SJCRH30 (cell line): ENCODE measurements around the gene LSAMP. TPM values are rescaled to one million over a fixed set of nuclear protein-coding genes. Genes with fewer than 3 reads are reported as not detected.
A peak's percentile ranks its signal among the peaks of the same experiment; 100 is the strongest.

Experiments
- DNase-seq, 2 experiments: peaks; one replicate each; pipeline ENCODE4 v3.0.0-alpha.2; 2015 to 2020
- H3K27ac ChIP-seq: fragments of 250-450 bp; sonication (Bioruptor Pico); 2 replicates; pipeline ENCODE4 v1.5.1; 2020; ENCODE audit warnings: mild to moderate bottlenecking, moderate library complexity
- H3K27me3 ChIP-seq: fragments of 250-450 bp; sonication (Bioruptor Pico); 2 replicates; pipeline ENCODE4 v1.5.1; 2020; ENCODE audit warnings: mild to moderate bottlenecking, moderate library complexity
- H3K36me3 ChIP-seq: fragments of 250-450 bp; sonication (Bioruptor Pico); 2 replicates; pipeline ENCODE4 v1.5.1; 2020; ENCODE audit warnings: mild to moderate bottlenecking, moderate library complexity
- H3K4me1 ChIP-seq: fragments of 250-450 bp; sonication (Bioruptor Pico); 2 replicates; pipeline ENCODE4 v1.5.1; 2020; ENCODE audit warnings: mild to moderate bottlenecking, moderate library complexity
- H3K4me3 ChIP-seq: fragments of 250-450 bp; sonication (Bioruptor Pico); 2 replicates; pipeline ENCODE4 v1.5.1; 2020; ENCODE audit warnings: mild to moderate bottlenecking, moderate library complexity
- H3K9me3 ChIP-seq: fragments of 250-450 bp; sonication (Bioruptor Pico); replicated peaks from 2 replicates; pipeline ENCODE4 v1.5.1; 2020; ENCODE audit warnings: mild to moderate bottlenecking, moderate library complexity
- total RNA-seq: library from RNA; depleted of rRNA; stranded (reverse); fragments of >200 nt; shearing (Covaris generic); gene quantifications from 2 replicates; pipeline ENCODE4 v1.2.3, GENCODE V29; 2014

The LSAMP gene
- total RNA-seq, 1 experiment from 2014 or later, result 0.02 TPM

DNA sequence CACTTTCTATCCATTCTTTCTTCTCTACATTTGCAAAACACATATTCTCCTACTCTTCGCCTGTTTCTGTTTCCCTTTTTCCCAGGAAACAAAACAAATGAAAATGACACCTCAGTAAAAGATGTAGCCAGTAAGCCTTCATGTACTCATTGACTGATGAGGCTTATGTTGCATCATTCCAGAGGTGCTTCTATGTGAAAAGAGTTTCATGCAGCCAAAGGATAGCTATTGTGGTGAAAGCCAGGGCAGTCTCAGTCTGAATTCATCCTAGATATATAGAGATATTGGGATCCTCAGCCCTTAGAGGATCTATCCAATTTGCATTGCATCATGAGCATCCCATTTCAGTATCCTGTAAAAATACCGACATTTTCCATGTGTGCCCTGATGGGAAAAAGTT lies 554.7 kb downstream of the LSAMP start:
- H3K4me3 ChIP-seq, result no peak overlapping the region
- H3K9me3 ChIP-seq, result no peaks in the 10 kb centered on the region
- DNase-seq, result no peak
- no peaks in the 10 kb centered on the region for H3K36me3 ChIP-seq
- no peaks in the 10 kb centered on the region for H3K27me3 ChIP-seq
- H3K4me1 ChIP-seq, result no peaks in the 10 kb centered on the region
- no peak overlapping the region for H3K27ac ChIP-seq

DNA sequence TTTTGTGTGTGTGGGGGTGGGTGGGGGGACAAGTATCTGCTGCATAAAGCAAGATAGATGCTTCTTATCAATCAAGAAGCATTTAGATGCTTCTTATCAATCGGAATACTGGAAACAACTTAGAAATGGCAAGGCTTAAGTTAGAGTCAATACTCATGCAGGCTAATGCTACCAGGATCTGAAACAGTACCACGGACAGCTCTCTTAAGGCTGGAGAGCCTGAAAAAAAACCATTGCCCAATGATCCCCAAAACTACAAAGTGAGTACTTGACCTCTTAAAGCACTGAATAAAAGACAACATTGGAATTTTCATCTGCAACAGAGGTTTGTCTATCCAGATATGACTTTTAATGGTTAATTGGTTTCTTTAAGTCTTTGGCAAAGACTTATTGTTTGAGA lies 559.7 kb downstream of the LSAMP start:
- H3K36me3 ChIP-seq, result no peaks in the 10 kb centered on the region

DNA sequence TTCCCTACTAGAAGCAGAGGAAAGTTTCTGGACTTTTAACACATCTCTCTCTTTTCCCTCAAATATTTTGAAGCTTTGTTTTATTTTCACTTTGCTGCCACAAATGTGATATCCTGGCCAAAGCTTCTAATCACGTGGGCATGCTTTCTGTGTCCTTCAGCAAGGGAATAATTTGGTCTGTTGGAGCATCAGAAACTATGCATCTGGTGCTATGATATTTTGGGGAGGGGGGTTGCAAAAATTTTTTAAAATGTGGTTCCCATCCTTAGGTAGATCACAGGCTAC lies 567.7 kb downstream of the LSAMP start:
- Histone ChIP-seq H3K4me3 (no peak overlapping the region), H3K4me1 (no peaks in the 10 kb centered on the region), H3K27ac (no peak overlapping the region), H3K9me3 (no peaks in the 10 kb centered on the region), H3K27me3 (no peaks in the 10 kb centered on the region), H3K36me3 (no peaks in the 10 kb centered on the region)
- no peak for DNase-seq

More for the DNA sequence above, 559.7 kb downstream of the LSAMP start:
- Histone ChIP-seq H3K27me3 (no peaks in the 10 kb centered on the region), H3K9me3 (no peaks in the 10 kb centered on the region), H3K4me3 (no peak overlapping the region), H3K27ac (no peak overlapping the region), H3K4me1 (no peaks in the 10 kb centered on the region)
- DNase-seq, result peak in 1 of 2 experiments; percentile 20

DNA sequence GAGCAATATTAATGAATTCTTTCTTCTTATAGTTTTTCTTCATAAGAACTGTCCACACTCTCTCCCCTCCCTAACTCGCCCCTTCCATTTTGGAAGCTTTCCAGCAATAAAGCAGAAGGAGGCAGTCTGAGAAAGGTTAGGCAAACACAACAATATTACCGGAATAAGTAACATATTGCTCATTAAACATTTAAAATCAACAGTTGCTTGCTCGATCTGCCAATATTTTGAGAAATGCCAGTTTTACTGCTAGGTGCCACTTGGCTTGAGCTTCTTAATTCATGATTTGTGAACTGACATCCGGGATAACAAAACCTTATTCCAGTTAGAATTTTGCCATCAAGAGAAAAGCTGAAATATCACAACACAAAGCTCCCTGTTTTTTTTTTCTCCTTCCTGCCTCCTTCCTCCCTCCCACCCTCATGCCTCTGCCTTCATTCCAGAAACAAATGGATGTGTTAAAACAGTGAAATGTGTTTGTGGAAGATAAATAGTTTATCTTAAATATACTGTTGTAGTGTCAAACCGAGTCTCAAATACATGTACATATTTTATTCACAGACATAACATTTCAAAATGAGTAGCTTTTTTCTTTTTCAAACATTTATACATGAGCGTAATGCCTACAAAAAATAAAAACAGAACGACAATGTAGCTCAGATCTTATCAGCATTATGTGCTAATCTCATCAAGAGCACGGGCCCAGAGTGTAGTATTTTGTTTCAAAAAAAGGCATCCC lies 568.2 kb downstream of the LSAMP start:
- Histone ChIP-seq H3K4me1 (no peaks in the 10 kb centered on the region), H3K27me3 (no peaks in the 10 kb centered on the region), H3K27ac (no peak overlapping the region), H3K9me3 (no peaks in the 10 kb centered on the region), H3K4me3 (no peak overlapping the region), H3K36me3 (no peaks in the 10 kb centered on the region)
- no peak for DNase-seq

DNA sequence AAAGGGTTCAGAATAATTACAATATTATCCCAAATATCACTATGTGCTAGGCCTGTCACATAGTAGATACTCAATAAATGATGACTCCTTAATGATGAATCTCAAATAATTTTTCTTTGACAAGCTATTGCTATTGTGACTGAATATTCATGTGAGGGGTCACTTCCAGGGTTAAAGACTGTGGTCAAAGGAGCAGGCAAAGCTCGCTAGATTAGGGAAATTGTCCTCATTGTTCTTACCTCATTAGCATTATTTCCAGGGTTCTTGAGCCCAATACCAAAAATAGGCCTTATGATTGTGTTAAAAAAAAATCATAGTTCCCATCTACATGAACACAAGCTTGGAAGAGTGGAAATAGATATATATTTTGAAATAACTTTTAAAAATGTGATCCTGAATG lies 569.8 kb downstream of the LSAMP start:
- H3K36me3 ChIP-seq, result no peaks in the 10 kb centered on the region
- H3K27ac ChIP-seq, result no peak overlapping the region
- no peak for DNase-seq
- H3K4me3 ChIP-seq, result no peak overlapping the region
- no peaks in the 10 kb centered on the region for H3K4me1 ChIP-seq
- no peaks in the 10 kb centered on the region for H3K27me3 ChIP-seq
- H3K9me3 ChIP-seq, result no peaks in the 10 kb centered on the region

DNA sequence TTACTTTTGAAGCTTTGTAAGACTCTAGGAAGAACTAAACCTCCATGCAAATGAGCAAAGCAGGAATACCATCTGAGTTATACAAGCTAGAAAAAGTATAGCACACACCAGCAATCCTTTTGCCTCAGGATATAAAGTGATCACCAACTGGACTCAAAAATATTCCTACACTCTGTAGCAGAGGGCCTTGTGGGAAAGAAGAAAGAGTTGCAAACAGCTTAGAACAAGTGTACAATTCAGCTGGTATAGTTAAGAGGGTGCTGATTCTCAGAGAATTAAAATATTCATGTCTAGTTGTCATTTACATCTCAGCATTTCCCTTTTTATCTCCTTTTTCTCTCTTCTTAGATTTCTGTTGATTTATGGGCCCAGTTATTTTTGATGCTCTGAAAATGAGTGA lies 573.6 kb downstream of the LSAMP start:
- H3K27ac ChIP-seq, result no peak overlapping the region
- H3K36me3 ChIP-seq, result no peaks in the 10 kb centered on the region
- no peak for DNase-seq
- H3K4me1 ChIP-seq, result no peaks in the 10 kb centered on the region
- H3K4me3 ChIP-seq, result no peak overlapping the region
- no peaks in the 10 kb centered on the region for H3K27me3 ChIP-seq
- no peaks in the 10 kb centered on the region for H3K9me3 ChIP-seq

DNA sequence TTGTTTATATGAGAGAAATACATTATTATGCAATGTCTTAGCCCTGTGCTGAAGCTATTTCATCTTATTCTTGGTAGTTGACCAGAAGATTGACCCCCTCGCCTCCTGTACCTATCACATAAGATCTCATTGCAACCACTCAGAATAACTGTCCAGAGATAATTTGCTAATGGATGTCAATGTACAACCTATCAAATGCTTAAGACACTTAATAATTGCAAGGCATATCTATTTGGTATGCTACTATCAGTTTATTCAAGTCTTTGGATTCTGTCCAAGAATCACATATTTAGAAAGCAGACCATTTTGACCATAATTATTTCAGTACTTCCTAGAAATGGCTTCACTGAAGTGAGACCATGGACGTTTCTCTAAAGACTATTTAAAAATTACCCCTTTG lies 580.4 kb downstream of the LSAMP start:
- no peak overlapping the region for H3K4me3 ChIP-seq
- H3K27me3 ChIP-seq, result no peaks in the 10 kb centered on the region
- H3K9me3 ChIP-seq, result no peaks in the 10 kb centered on the region
- DNase-seq, result no peak
- no peaks in the 10 kb centered on the region for H3K36me3 ChIP-seq
- no peaks in the 10 kb centered on the region for H3K4me1 ChIP-seq
- H3K27ac ChIP-seq, result no peak overlapping the region

DNA sequence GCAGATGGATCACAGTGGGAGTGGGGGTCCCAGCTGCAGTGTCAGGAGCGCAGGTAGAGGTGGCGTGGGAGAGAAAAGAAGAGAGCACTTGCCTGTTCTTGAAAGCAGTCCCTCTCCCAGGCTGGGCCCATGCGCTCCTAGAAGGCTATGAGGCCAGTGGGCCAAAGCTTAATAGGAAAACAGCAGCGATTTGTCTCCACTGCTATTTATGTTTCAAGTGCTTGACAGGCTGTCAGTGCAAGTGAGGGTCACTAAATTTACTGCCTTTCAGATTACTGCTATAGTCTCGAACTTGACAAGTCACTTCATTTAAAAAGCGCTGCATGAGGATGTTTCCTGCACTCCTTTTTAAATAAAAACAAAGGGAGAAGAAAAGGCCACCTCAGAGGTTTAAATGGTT lies 582.4 kb downstream of the LSAMP start:
- H3K4me3 ChIP-seq, result no peak overlapping the region
- no peaks in the 10 kb centered on the region for H3K9me3 ChIP-seq
- no peak for DNase-seq
- H3K36me3 ChIP-seq, result no peaks in the 10 kb centered on the region
- no peaks in the 10 kb centered on the region for H3K27me3 ChIP-seq
- no peaks in the 10 kb centered on the region for H3K4me1 ChIP-seq
- no peak overlapping the region for H3K27ac ChIP-seq

DNA sequence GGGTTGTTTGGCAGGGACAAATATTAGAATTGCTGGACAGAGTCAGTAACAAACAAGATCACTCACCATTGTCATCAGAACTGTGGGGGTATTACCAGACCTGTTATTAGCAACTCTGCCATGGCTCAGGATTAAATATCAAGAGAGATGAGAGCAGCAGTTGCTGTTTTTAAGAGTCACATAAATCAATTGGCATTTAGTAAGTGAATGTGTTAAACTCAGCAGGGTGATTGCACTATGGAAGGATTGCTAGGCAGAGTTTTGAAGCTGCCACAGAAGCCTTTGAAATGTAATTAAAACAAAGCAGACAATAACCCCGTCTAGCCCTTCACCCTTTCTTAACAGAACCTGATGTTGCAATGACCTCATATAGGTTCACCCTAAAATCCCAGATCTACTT lies 583.2 kb downstream of the LSAMP start:
- no peaks in the 10 kb centered on the region for H3K9me3 ChIP-seq
- no peaks in the 10 kb centered on the region for H3K27me3 ChIP-seq
- DNase-seq, result no peak
- no peak overlapping the region for H3K27ac ChIP-seq
- no peaks in the 10 kb centered on the region for H3K4me1 ChIP-seq
- H3K4me3 ChIP-seq, result no peak overlapping the region
- no peaks in the 10 kb centered on the region for H3K36me3 ChIP-seq

DNA sequence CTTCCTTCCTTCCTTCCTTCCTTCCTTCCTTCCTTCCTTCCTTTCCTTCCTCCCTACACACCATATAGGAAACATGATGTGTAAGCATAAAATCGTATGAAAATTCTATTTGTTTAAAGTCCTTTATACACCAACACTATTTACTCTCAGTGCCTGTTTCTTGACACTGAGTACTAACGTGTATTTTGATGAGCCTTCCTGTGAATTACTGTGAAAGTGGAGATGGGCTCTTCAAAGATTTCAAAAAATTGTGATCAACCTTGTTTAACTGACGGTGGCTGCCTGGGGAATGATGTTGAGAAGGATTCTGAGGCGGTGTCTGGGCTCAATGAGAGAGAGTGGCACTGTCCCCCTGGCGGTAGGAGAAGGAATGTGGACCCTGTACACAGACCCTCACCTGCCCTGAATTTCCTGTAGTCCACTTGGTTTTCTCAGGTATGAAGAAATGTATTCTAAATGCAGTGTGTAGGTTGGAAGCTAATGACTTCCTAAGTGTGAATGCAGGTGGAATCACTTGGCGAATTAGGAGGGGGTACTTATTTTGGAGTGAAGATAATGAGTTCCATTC lies 584.0 kb downstream of the LSAMP start:
- Histone ChIP-seq H3K9me3 (no peaks in the 10 kb centered on the region), H3K4me1 (no peaks in the 10 kb centered on the region), H3K36me3 (no peaks in the 10 kb centered on the region), H3K27me3 (no peaks in the 10 kb centered on the region), H3K27ac (no peak overlapping the region), H3K4me3 (no peak overlapping the region)
- no peak for DNase-seq

DNA sequence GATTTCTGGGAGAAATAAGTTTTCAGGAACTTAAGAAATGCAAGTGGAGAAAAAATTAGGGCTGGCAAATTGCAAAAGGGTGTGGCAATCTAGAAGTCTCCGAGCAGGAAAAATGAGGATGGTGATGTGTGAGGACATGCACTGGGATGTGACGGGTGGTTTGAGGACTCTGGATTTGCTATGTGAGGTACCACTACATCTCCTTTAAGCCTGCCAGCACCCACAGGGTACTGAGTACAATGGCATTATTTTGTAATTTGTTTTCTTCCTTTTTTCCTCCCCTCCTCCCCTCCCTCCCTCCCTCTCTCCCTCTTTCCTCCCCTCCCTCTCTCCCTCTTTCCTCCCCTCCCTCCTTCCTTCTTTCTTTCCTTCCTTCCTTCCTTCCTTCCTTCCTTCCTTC lies 584.5 kb downstream of the LSAMP start:
- no peaks in the 10 kb centered on the region for H3K36me3 ChIP-seq
- H3K27me3 ChIP-seq, result no peaks in the 10 kb centered on the region
- no peak for DNase-seq
- H3K9me3 ChIP-seq, result no peaks in the 10 kb centered on the region
- H3K27ac ChIP-seq, result no peak overlapping the region
- no peak overlapping the region for H3K4me3 ChIP-seq
- no peaks in the 10 kb centered on the region for H3K4me1 ChIP-seq

DNA sequence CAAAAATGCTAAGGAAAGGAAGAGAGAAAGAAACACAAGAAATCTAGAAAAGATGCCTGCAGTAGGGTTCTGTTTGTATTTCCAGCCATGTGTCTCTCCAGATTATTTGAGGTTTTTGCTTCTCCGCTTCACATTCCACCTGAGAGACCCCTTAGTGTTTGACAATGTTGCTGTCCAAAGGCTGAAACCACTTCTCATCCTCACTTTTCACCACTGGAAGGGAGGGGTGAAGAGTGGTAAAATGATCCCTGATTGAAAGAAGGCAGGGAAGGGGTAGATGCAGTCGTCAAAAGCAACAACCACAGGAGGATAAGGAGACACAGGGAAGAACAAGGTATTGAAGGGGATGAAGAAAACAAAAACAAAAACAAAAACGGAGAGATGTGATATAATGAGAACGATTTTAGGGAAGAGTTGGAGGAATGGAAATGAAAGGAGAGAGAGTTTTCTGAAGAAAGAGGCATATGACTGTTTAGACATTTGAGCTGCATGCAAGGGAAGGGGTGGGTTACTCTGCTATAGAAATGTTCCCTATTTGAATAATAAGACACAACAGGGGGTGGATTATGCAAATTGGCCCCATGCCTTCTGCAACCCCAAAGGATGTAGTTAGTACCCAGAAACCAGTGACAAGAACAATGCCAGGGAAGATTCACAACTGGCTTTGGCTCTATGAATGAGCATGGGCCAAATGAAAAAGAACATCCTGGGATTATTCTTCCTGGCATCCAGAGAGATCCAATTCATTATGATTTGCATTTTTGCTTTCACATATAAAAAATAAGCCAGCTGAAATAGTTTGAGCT lies 586.1 kb downstream of the LSAMP start:
- Histone ChIP-seq H3K9me3 (no peaks in the 10 kb centered on the region), H3K36me3 (no peaks in the 10 kb centered on the region), H3K27ac (no peak overlapping the region)

DNA sequence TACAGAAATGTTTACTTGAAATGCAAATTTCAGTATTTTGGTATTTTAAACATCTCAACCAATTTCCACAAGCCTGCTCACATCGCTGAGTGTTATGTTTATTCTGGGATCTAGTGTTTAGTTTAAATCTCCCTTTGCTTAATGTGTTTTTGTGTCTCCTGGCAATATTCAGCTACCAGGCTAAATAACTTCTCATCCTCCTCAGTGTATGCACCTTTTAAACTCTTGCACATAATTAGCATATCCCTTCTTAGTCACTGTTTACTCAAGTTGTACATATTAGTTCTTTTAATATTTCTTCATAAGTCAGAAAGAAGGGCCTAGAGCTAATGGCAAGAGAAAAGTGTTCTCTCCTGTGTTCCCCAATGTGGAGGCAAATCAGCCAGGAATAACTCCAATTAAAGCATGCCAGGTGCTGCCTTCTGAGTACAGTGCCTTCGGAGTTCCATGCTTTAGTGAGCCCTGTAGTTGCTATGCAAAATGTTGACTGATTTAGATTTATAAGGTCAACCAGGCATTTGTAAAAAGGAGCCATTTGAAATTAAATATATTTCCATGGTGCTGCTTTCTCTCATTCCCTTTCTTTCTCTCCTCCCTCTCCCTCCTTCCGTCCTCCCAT lies 587.7 kb downstream of the LSAMP start:
- H3K27ac ChIP-seq, result no peak overlapping the region
- no peaks in the 10 kb centered on the region for H3K36me3 ChIP-seq
- no peaks in the 10 kb centered on the region for H3K4me1 ChIP-seq
- no peak overlapping the region for H3K4me3 ChIP-seq
- H3K9me3 ChIP-seq, result no peaks in the 10 kb centered on the region
- DNase-seq, result no peak
- H3K27me3 ChIP-seq, result no peaks in the 10 kb centered on the region

More for the DNA sequence above, 586.1 kb downstream of the LSAMP start:
- peak in 1 of 2 experiments; percentile 5 for DNase-seq
- H3K27me3 ChIP-seq, result no peaks in the 10 kb centered on the region
- no peak overlapping the region for H3K4me3 ChIP-seq
- no peaks in the 10 kb centered on the region for H3K4me1 ChIP-seq

DNA sequence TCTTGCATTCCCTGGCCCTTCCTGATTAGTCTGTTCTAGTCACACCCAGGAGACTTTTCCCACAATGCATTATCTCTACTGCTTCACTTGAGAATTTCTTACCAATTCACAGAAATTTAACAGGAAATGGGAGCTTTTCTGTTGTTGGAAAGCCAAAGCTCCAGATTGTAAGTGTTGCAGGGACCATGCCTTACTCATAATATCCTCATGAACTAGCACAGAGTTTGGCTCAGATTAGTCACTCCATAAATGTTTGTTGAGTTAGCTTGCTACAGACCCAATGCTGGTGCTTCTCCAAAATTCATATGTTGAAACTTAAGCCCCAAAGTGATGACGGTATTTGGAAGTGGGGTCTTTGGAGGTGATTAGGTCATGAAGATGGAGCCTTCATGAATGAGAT lies 589.4 kb downstream of the LSAMP start:
- Histone ChIP-seq H3K9me3 (no peaks in the 10 kb centered on the region), H3K27ac (no peak overlapping the region), H3K4me1 (no peaks in the 10 kb centered on the region), H3K4me3 (no peak overlapping the region), H3K36me3 (no peaks in the 10 kb centered on the region), H3K27me3 (no peaks in the 10 kb centered on the region)
- DNase-seq, result no peak

DNA sequence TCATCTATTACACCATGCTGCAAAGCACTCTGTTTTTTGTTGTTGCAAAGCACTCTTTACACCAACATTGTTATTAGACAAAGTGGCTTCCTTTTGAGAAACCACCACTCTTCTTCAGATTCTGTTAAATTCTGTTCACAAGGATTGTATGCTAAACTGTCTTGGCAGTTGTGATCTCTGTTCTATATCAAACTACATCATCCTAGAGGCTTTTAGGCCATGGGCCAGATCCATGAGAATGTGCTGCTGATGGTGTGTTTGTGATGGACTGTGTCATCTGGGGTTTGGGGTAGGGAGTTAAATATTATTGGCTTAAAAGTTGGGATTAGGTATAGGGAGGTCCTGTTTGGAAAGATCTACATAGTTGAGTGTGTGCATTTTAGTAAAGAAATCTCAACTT lies 592.2 kb downstream of the LSAMP start:
- H3K4me1 ChIP-seq, result no peaks in the 10 kb centered on the region
- DNase-seq, result no peak
- H3K27ac ChIP-seq, result no peak overlapping the region
- H3K27me3 ChIP-seq, result no peaks in the 10 kb centered on the region
- no peaks in the 10 kb centered on the region for H3K36me3 ChIP-seq
- H3K4me3 ChIP-seq, result no peak overlapping the region
- H3K9me3 ChIP-seq, result no peaks in the 10 kb centered on the region
